Measurements from ENCODE around the gene UCK2. TPM values are rescaled to one million over a fixed set of nuclear protein-coding genes. Genes with fewer than 3 reads are reported as not detected.

Gene UCK2
- polyA plus RNA-seq, 3 donors, result 12.4 to 15.4 (median 12.8) TPM

DNA sequence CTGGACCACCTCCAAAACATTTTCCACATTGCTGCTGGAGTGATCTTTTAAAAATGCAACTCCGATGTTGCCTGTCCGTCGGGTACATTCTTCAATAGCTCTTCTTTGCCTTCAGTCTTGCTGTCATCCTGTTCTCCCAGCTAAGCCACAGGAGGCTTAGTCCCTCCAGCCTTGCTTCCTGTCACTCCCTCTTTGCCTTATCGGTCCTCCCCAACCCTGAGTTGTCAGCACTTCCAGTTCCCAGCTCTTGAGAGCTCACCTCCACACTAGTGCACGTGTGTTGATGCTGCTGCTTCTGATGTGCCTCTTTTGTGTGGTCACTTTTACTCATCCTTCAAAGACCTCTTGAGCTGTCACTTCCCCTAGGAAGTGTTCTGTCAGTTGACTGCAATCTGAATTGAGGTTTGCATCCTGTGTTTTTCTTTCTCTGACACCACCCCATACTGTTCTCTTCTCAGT, 15.3 kb downstream of the UCK2 start:
- peaks cover 0 to 1% (median 0%) of the 10 kb centered on the region in 7 donors for H3K9me3 Mint-ChIP-seq
- H3K36me3 ChIP-seq (replicated peaks in 1 of 2; ENCODE audit: control insufficient read depth in 1 of 2, insufficient read depth in 2 of 2, low read length in 2 of 2), result no peaks in the 10 kb centered on the region
- H3K27ac ChIP-seq (ENCODE audit: low read depth in 1 of 2, low read length in 2 of 2), result peak overlapping the region in 1 of 2 donors; percentile 55
- H4K20me1 ChIP-seq (ENCODE audit: insufficient read depth, low read length), result peaks cover 6% of the 10 kb centered on the region
- H3K27ac Mint-ChIP-seq, result peak overlapping the region; percentile 20 to 77 (median 53)
- no peak overlapping the region for H3K4me3 ChIP-seq (replicated peaks in 1 of 3; ENCODE audit: low read depth in 2 of 3, low read length in 3 of 3)
- no peaks in the 10 kb centered on the region for H3K9me3 ChIP-seq (replicated peaks in 1 of 2; ENCODE audit: control insufficient read depth in 1 of 2, insufficient read depth in 1 of 2, low read length in 2 of 2)
- intact Hi-C loops (cut with micrococcal nuclease), result loop anchor here in 1 of 2 donors (5.0 kb wide), 1 partner anchor 40 kb away; no protein-coding TSS in a partner anchor
- H3K4me1 ChIP-seq (ENCODE audit: control insufficient read depth in 1 of 2, insufficient read depth in 2 of 2, low read length in 2 of 2), result peaks cover 25 to 41% of the 10 kb centered on the region in 2 donors
- TF ChIP-seq, protein P1, sequence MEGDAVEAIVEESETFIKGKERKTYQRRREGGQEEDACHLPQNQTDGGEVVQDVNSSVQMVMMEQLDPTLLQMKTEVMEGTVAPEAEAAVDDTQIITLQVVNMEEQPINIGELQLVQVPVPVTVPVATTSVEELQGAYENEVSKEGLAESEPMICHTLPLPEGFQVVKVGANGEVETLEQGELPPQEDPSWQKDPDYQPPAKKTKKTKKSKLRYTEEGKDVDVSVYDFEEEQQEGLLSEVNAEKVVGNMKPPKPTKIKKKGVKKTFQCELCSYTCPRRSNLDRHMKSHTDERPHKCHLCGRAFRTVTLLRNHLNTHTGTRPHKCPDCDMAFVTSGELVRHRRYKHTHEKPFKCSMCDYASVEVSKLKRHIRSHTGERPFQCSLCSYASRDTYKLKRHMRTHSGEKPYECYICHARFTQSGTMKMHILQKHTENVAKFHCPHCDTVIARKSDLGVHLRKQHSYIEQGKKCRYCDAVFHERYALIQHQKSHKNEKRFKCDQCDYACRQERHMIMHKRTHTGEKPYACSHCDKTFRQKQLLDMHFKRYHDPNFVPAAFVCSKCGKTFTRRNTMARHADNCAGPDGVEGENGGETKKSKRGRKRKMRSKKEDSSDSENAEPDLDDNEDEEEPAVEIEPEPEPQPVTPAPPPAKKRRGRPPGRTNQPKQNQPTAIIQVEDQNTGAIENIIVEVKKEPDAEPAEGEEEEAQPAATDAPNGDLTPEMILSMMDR (IDR thresholded peaks at IDR 0.05), result no peak
- H2AFZ ChIP-seq (ENCODE audit: insufficient read depth, low read depth, low read length, poor library complexity, severe bottlenecking), result no peak overlapping the region
- peak overlapping the region; percentile 15 for H3K9ac ChIP-seq (ENCODE audit: insufficient read depth, low read length, poor library complexity, severe bottlenecking)
- H3K36me3 Mint-ChIP-seq, result peaks cover 0 to 9% of the 10 kb centered on the region in 2 donors
- H3K27me3 ChIP-seq (ENCODE audit: control insufficient read depth in 2 of 2, insufficient read depth in 2 of 2, low read length in 2 of 2), result no peaks in the 10 kb centered on the region
- peaks cover 0 to 2% (median 0%) of the 10 kb centered on the region in 3 donors for H3K27me3 Mint-ChIP-seq (ENCODE audit: low read depth in 3 of 3)
- DNase-seq, result peak; percentile 41 to 66 (median 55)
- H3K4me1 Mint-ChIP-seq, result peaks cover 52% of the 10 kb centered on the region
- H3K4me3 Mint-ChIP-seq, result no peak overlapping the region
- peaks cover 100% of the 10 kb centered on the region for H3K79me2 ChIP-seq (ENCODE audit: insufficient read depth, low read length)
- 0% methylated on average over 5 of the region's 5 CpGs for WGBS (ENCODE audit: insufficient coverage)
- H3K4me2 ChIP-seq (replicated peaks; ENCODE audit: extremely low read depth, low read length, poor library complexity, severe bottlenecking), result no peak overlapping the region

DNA sequence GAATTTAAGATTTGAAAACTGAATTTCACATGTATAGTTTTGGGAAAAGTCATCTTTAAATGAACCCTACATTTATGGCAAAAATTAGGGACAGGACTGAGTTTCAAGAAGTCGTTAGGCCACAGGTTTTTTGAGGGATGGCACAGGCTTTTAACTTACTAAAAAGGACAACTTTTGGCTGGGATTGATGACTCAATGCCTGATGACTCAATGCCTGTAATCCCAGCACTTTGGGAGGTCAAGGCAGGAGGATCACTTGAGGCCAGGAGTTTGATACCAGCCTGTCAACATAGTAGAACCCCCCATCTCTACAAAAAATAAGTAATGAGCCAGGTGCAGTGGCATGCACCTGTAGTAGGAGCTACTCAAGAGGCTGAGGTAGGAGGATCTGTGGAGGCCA, 15.9 kb downstream of the UCK2 start:
- peaks cover 51% of the 10 kb centered on the region for H3K4me1 Mint-ChIP-seq
- Histone ChIP-seq H3K9ac (ENCODE audit: insufficient read depth, low read length, poor library complexity, severe bottlenecking) (no peak overlapping the region), H4K20me1 (ENCODE audit: insufficient read depth, low read length) (peaks cover 6% of the 10 kb centered on the region), H3K9me3 (replicated peaks in 1 of 2; ENCODE audit: control insufficient read depth in 1 of 2, insufficient read depth in 1 of 2, low read length in 2 of 2) (no peaks in the 10 kb centered on the region), H2AFZ (ENCODE audit: insufficient read depth, low read depth, low read length, poor library complexity, severe bottlenecking) (no peak overlapping the region), H3K4me3 (replicated peaks in 1 of 3; ENCODE audit: low read depth in 2 of 3, low read length in 3 of 3) (no peak overlapping the region), H3K79me2 (ENCODE audit: insufficient read depth, low read length) (peaks cover 100% of the 10 kb centered on the region), H3K27ac (ENCODE audit: low read depth in 1 of 2, low read length in 2 of 2) (peak overlapping the region in 1 of 2 donors; percentile 55), H3K4me2 (replicated peaks; ENCODE audit: extremely low read depth, low read length, poor library complexity, severe bottlenecking) (no peak overlapping the region), H3K4me1 (ENCODE audit: control insufficient read depth in 1 of 2, insufficient read depth in 2 of 2, low read length in 2 of 2) (peaks cover 25 to 35% of the 10 kb centered on the region in 2 donors), H3K27me3 (ENCODE audit: control insufficient read depth in 2 of 2, insufficient read depth in 2 of 2, low read length in 2 of 2) (no peaks in the 10 kb centered on the region), H3K36me3 (replicated peaks in 1 of 2; ENCODE audit: control insufficient read depth in 1 of 2, insufficient read depth in 2 of 2, low read length in 2 of 2) (no peaks in the 10 kb centered on the region)
- WGBS (ENCODE audit: insufficient coverage), result no CpG with 5 or more reads among the region's 1 CpG
- no peak overlapping the region for H3K4me3 Mint-ChIP-seq
- TF ChIP-seq, protein P1 (IDR thresholded peaks at IDR 0.05), result no peak
- intact Hi-C loops (cut with micrococcal nuclease), result loop anchor here in 1 of 2 donors (5.0 kb wide), 1 partner anchor 39 kb away; no protein-coding TSS in a partner anchor
- H3K27me3 Mint-ChIP-seq (ENCODE audit: low read depth in 3 of 3), result peaks cover 0 to 2% (median 0%) of the 10 kb centered on the region in 3 donors
- H3K36me3 Mint-ChIP-seq, result peaks cover 0 to 6% of the 10 kb centered on the region in 2 donors
- peak in 1 of 3 donors; percentile 51 for DNase-seq
- H3K9me3 Mint-ChIP-seq, result peaks cover 0 to 1% (median 0%) of the 10 kb centered on the region in 7 donors
- H3K27ac Mint-ChIP-seq, result peak overlapping the region in 6 of 7 donors; percentile 27 to 77 (median 56)

Data from CD14-positive monocyte (primary cell).